Muscle layer of colon (tissue), 2 donors: ENCODE measurements around the gene IDH1.
"Not testable (repeated sequence)": the region's sequence is repeated elsewhere in the genome, so short reads cannot be mapped to it uniquely, and the experiment has no call there.

ENCODE experiments used
- H3K27ac ChIP-seq: one replicate; pipeline ENCODE4 v1.7.0; 2013; ENCODE audit warnings: low read depth, mild to moderate bottlenecking, low read length, moderate library complexity
- H3K27me3 ChIP-seq, 2 donors: one replicate each; pipeline ENCODE4 v1.7.0; 2013; ENCODE audit warnings: low read length in 2 of 2, mild to moderate bottlenecking in 2 of 2; ENCODE audit not compliant: insufficient read depth in 2 of 2, control insufficient read depth in 1 of 2
- H3K36me3 ChIP-seq: one replicate; pipeline ENCODE4 v1.7.0; 2013; ENCODE audit warnings: mild to moderate bottlenecking, low read length; ENCODE audit not compliant: insufficient read depth
- H3K4me1 ChIP-seq: one replicate; pipeline ENCODE4 v1.7.0; 2013; ENCODE audit warnings: mild to moderate bottlenecking, low read length; ENCODE audit not compliant: insufficient read depth
- H3K4me3 ChIP-seq, 2 donors: one replicate each; pipeline ENCODE4 v1.7.0; 2013; ENCODE audit warnings: low read length in 2 of 2, low read depth in 1 of 2, mild to moderate bottlenecking in 1 of 2, moderate library complexity in 1 of 2
- H3K9ac ChIP-seq: one replicate; pipeline ENCODE4 v1.7.0; 2013; ENCODE audit warnings: low read length
- H3K9me3 ChIP-seq: one replicate; pipeline ENCODE4 v1.7.0; 2013; ENCODE audit warnings: mild to moderate bottlenecking, low read length
- donor health status: abdominal sarcoma.
- donor health status: Adenocarcinoma of cecum.

IDH1 gene

DNA sequence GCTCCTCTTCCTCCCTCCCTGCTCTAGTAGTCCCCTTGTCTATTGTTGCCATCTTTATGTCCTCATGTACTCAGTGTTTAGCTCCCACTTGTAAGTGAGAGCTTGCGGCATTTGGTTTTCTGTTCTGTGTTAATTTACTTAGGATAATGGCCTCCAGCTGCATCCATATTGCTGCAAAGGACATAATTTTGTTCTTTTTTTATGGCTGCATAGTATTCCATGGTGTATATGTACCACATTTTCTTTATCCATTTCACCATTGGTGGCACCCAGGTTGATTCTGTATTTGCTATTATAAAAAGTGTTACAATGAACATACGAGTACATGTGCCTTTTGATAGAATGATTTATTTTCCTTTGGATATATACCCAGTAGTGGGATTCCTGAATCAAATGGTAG, 23.7 kb upstream of the IDH1 start:
- no peak overlapping the region for H3K4me3 ChIP-seq
- H3K27ac ChIP-seq = no peak overlapping the region
- peaks cover 81% of the 10 kb centered on the region for H3K36me3 ChIP-seq
- no peaks in the 10 kb centered on the region for H3K9me3 ChIP-seq
- no peaks in the 10 kb centered on the region for H3K4me1 ChIP-seq
- H3K9ac ChIP-seq = no peak overlapping the region
- no peaks in the 10 kb centered on the region for H3K27me3 ChIP-seq

DNA sequence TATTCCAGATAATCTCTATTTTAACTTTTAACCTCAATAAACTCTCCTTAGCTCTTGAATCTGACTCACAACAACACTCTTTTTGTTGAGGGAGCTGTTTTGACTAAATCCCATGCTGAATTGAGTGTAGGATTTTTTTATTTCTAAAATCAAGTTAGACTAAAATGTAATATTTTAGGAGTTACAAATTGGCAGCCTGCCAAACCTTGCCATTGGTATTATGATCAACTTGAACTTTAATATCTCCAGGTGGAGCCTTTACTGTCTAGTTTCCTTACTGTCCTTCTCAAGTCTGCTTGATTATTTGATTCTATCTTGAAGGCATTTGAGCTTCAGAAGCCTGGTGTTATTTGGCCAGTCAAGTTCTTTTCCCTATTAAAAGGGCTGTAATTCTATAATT, 19.9 kb upstream of the IDH1 start:
- H3K36me3 ChIP-seq = peaks cover 66% of the 10 kb centered on the region
- no peak overlapping the region for H3K4me3 ChIP-seq
- H3K9me3 ChIP-seq = no peaks in the 10 kb centered on the region
- H3K27ac ChIP-seq = no peak overlapping the region
- no peak overlapping the region for H3K9ac ChIP-seq
- no peaks in the 10 kb centered on the region for H3K27me3 ChIP-seq
- H3K4me1 ChIP-seq = no peaks in the 10 kb centered on the region

DNA sequence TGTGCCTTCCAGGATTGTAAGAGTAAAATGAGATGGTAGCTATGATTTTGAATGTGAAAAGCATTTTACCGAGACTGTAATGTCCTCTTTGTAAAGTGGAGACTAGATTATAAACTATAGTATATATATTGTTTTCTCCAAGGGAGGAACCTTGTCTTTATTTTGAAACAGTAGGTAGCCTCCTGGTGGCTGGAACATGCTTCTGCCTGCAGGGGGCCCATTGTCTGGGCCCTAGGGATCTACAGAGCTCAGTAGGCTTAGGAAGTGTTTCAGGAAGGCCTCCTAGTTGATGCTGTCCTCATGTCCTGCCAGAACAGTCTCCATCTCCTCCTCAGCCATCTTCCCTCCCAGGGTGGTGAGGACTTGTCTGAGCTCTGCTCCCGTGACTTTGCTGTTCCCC, 14.2 kb upstream of the IDH1 start:
- Histone ChIP-seq H3K27me3 (no peaks in the 10 kb centered on the region), H3K4me1 (peaks cover 9% of the 10 kb centered on the region), H3K4me3 (no peak overlapping the region), H3K36me3 (peaks cover 13% of the 10 kb centered on the region), H3K9ac (no peak overlapping the region), H3K27ac (no peak overlapping the region), H3K9me3 (no peaks in the 10 kb centered on the region)

DNA sequence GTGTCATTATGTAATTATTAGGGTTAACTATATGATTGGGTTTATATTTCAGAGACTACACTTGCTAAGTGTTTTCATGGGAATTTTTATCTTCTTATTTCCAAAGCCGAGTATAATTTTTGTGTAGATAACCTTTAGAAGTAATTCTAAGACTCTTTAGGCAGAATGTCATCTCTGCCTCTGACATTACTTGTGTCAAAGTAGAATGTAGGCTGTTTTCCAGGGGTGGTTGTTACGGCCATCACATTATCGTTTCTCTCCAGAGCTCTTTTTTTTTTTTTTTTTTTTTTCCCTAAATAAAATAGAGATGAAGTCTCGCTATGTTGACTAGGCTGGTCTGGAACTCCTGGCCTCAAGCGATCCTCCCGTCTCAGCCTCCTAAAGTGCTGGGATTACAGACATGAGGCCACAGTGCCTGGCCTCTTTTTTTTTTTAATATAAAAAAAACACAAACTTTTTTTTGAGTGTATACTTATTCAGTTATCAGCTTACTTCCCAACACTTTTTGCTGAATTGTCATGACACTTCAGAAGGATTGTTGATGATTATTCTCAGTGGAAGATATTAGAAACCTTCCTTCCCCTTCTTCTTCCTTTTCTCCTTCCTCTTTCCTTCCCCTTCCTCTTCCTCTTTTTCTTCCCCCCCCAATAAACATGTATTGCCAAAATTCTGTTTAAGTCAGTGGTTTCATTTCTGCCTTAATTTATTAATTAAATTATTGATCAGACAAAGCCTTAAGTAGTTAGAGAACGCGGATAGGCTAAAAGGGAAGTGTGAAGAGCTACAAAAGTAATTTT, 13.5 kb upstream of the IDH1 start:
- Histone ChIP-seq H3K4me3 (no peak overlapping the region), H3K9ac (no peak overlapping the region), H3K36me3 (peaks cover 6% of the 10 kb centered on the region), H3K4me1 (peaks cover 9% of the 10 kb centered on the region), H3K9me3 (no peaks in the 10 kb centered on the region), H3K27ac (no peak overlapping the region), H3K27me3 (no peaks in the 10 kb centered on the region)

DNA sequence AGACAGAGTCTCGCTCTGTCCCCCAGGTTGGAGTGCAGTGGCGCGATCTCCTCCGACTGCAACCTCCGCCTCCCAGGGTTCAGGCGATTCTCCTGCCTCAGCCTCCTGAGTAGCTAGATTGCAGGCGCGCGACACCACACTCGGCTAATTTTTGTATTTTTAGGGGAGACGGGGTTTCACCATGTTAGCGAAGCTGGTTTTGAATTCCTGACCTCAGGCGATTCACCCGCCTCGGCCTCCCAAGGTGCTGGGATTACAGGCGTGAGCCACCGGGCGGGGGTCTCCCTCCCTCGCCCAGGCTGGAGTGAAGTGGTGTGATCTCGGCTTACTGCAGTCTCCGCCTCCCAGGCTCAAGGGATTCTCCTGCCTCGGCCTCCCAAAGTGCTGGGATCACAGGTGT, 12.7 kb upstream of the IDH1 start:
- H3K4me3 ChIP-seq = peak overlapping the region; percentile 30 to 89
- not testable (repeated sequence) for H3K4me1 ChIP-seq, H3K9ac ChIP-seq, H3K27ac ChIP-seq, H3K27me3 ChIP-seq, H3K9me3 ChIP-seq, H3K36me3 ChIP-seq

DNA sequence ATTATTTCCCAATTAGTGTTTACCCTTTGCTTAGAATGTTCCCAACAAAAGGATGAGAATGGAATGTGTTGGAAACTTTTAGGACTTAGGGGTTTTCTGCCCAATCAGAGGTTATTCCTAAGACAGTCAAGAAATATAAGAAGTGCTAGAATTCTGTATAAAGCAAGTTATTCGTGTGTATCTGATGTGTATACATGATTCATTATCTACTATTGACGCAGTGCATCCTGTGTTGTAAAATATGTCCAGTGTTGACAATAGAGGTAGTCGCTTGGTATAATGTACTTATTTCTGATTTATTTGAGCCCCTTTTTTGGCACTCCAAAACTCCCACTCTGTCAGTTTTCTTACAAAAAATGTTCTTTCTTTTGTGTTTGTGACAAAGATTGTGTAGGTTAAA, 12.1 kb upstream of the IDH1 start:
- peak overlapping the region; percentile 69 for H3K27ac ChIP-seq
- peak overlapping the region; percentile 83 to 89 for H3K4me3 ChIP-seq
- peaks cover 6% of the 10 kb centered on the region for H3K36me3 ChIP-seq
- peaks cover 9% of the 10 kb centered on the region for H3K4me1 ChIP-seq
- peak overlapping the region; percentile 94 for H3K9ac ChIP-seq
- H3K9me3 ChIP-seq = no peaks in the 10 kb centered on the region
- no peaks in the 10 kb centered on the region for H3K27me3 ChIP-seq

DNA sequence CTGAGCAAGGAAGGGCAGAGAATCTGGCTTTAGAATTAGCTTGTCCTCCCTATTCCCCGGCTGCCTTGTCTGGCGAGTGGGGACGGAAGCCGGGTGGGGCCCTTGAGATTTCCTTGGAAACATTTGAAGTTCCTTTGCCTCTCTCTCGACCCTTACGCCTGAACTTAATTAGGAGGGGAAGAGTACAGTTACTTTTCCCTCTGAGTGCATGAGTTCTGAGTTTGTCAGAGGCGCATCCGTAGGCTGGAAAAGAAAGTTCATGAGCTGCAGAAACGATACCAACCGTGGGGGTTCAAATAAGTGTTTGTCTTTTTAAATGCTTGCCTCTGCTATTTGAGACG, 11.7 kb upstream of the IDH1 start:
- H3K9me3 ChIP-seq = no peaks in the 10 kb centered on the region
- peaks cover 9% of the 10 kb centered on the region for H3K4me1 ChIP-seq
- H3K27me3 ChIP-seq = no peaks in the 10 kb centered on the region
- H3K36me3 ChIP-seq = peaks cover 3% of the 10 kb centered on the region
- H3K9ac ChIP-seq = peak overlapping the region; percentile 94
- H3K27ac ChIP-seq = peak overlapping the region; percentile 69
- peak overlapping the region; percentile 83 to 89 for H3K4me3 ChIP-seq

DNA sequence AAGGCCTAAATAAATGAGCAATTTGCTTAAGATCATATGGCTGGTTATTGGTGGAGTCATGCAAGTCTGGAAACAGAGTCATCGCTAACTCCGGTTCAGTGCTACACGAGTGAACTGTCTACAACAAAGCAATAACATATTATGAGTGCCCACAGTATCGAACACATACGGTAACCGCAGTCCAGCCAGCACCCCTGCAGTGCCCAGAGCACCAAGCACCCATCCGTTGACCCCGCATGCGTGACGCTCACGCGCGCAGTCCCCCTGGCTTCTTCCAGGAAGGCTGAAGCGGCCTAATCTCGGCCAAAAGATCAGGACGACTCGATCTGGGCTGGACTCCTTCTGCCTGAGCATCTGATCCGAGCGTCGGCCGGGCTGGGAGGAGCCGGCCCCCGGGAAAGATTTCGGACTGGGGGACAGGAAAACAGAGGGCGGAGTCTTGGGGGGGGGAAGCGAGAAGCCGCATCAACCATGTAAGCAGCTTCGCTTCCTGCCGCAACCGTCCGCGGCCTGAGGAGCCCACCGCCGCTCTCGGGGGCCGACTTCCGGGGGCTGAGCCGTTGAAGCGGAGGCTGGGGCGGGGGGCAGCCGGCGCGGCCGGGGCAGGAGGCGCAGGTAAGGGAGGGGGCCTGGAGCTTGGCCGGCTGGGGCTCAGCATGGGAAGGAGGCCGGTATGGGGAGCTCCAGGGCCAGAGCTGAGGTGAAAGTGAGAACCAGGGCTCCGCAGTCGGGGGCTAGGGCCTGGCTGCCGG, 11.1 kb upstream of the IDH1 start, which contains the start of gene PIKFYVE:
Gene PIKFYVE (plus strand): TSS at position 455 of the 752 bp plus-strand sequence. CDS start 5,265 bp downstream, outside the sequence.
- H3K27me3 ChIP-seq = no peaks in the 10 kb centered on the region
- H3K9ac ChIP-seq = peak within 1 kb of the TSS; percentile 94
- H3K27ac ChIP-seq = peak within 1 kb of the TSS; percentile 69
- peak within 1 kb of the TSS; percentile 83 to 89 for H3K4me3 ChIP-seq
- H3K4me1 ChIP-seq = peaks cover 9% of the 10 kb centered on the region
- H3K36me3 ChIP-seq = no peaks in the 10 kb centered on the region
- no peaks in the 10 kb centered on the region for H3K9me3 ChIP-seq

DNA sequence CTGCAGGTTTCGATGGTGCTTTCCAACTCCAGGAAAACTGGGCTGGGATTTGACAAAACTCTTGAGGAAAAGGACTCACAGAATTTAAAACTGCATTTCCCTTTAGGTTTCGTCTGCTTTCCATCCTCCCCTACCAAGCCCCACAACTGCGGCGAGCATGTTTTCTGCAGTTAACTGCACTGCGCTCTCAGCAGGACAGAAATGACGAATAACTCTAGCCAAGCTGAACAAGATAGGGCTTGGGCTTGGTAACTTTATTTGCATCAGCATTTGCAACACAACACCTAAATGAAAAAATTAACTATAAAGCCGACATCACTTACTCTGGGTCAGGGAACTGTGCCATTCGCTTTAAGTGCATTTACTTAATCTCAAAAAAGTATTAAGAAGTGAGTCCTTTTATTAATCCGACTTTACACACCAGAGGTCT, 10.5 kb upstream of the IDH1 start:
- Histone ChIP-seq H3K4me1 (peaks cover 9% of the 10 kb centered on the region), H3K9ac (peak overlapping the region; percentile 52), H3K9me3 (no peaks in the 10 kb centered on the region), H3K27ac (peak overlapping the region; percentile 69), H3K36me3 (no peaks in the 10 kb centered on the region), H3K4me3 (peak overlapping the region; percentile 83 to 89), H3K27me3 (no peaks in the 10 kb centered on the region)

DNA sequence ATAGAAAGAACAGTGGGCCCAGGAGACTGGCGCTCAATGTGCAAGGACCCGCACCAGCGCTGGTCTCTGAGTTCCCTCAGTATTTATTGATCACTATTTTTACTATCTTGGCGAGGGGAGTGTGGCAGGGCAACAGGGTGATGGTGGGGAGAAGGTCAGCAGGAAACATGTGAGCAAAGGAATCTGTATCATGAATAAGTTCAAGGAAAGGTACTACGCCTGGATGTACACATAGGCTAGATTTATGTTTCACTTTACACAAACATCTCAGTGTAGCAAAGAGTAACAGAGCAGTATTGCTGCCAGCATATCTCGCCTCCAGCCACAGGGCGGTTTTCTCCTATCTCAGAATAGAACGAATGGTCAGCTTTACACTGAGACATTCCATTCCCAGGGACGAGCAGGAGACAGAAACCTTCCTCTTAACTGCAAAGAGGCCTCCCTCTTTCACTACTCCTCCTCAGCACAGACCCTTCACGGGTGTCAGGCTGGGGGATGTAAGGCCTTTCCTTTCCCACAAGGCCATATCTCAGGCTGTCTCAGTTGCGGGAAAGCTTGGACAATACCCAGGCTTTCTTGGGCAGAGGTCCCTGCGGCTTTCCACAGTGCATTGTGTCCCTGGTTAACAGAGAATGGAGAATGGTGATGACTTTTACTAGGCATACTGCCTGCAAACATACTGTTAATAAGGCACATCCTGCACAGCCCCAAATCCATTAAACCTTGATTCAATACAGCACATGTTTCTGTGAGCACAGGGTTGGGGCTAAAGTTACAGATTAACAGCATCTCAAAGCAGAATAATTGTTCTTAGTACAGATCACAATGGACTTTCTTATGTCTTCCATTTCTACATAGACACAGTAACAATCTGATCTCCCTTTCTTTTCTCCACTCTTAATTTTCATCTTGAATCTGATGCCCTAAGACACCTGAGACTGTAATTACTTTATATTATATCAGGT, 2.3 kb upstream of the IDH1 start:
- H3K4me1 ChIP-seq = peaks cover 19% of the 10 kb centered on the region
- not testable (repeated sequence) for H3K4me3 ChIP-seq, H3K9ac ChIP-seq, H3K36me3 ChIP-seq, H3K9me3 ChIP-seq, H3K27me3 ChIP-seq
- H3K27ac ChIP-seq = peak overlapping the region; percentile 12

DNA sequence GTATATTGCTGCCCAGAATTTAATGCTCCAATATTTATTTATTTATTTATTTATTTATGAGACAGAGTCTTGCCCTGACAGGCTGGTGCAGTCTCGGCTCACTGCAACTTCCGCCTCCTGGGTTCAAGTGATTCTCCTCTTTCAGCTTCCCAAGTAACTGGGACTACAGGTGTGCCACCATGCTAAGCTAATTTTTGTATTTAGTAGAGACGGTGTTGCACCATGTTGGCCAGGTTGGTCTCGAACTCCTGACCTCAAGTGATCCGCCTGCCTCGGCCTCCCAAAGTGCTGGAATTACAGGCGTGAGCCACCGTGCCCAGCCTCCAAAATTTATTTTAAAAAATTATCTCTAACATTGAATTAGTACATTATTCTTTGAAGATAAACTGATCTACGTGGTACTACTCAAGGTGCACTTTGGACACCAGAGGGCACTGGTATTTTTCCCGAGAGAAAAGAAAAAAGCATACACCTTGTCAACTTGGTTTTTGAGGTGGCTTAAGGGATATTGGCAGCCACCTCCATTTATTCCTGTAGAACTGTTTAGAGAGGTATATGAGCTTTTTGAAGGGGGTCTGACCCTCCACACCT, 1.4 kb upstream of the IDH1 start:
- Histone ChIP-seq H3K9ac (no peak overlapping the region), H3K9me3 (no peaks in the 10 kb centered on the region), H3K4me3 (no peak overlapping the region), H3K36me3 (peaks cover under 1% of the 10 kb centered on the region), H3K4me1 (peaks cover 21% of the 10 kb centered on the region), H3K27me3 (no peaks in the 10 kb centered on the region), H3K27ac (no peak overlapping the region)
